Stomach (tissue), 9 donors: ENCODE data around the gene OSBPL9. TPM values are rescaled to one million over a fixed set of nuclear protein-coding genes. Genes with fewer than 3 reads are reported as not detected.
"Not testable (repeated sequence)": the region's sequence is repeated elsewhere in the genome, so short reads cannot be mapped to it uniquely, and the experiment has no call there.

Experiments
- DNase-seq, 2 donors: peaks; one replicate each; pipeline versions ENCODE4 v3.0.0 to v3.0.0-alpha.2; 2013 to 2019
- H3K27ac ChIP-seq, 5 donors: fragments of 200-600 bp in 4 of 5; sonication (generic) in 4 of 5; one replicate each; pipeline ENCODE4 v1.5.1; 2013 to 2019; ENCODE audit warnings: mild to moderate bottlenecking in 1 of 5, moderate library complexity in 1 of 5
- H3K27me3 ChIP-seq, 3 donors: fragments of 200-600 bp; sonication (generic); one replicate each; pipeline ENCODE4 v1.5.1; 2017 to 2019; ENCODE audit warnings: mixed run types in 1 of 3
- H3K36me3 ChIP-seq, 4 donors: fragments of 200-600 bp; sonication (generic); 1 replicate in 3 of 4; 2 replicates in 1 of 4; pipeline ENCODE4 v1.5.1; 2016 to 2019
- H3K4me1 ChIP-seq, 4 donors: fragments of 200-600 bp; sonication (generic); one replicate each; pipeline ENCODE4 v1.5.1; 2016 to 2019
- H3K4me3 ChIP-seq, 4 donors: fragments of 200-600 bp; sonication (generic) in 3 of 4; one replicate each; pipeline ENCODE4 v1.5.1; 2016 to 2019; ENCODE audit warnings: mild to moderate bottlenecking in 1 of 4
- H3K9me3 ChIP-seq, 4 donors: fragments of 200-600 bp; sonication (generic); one replicate each; pipeline ENCODE4 v1.5.1; 2016 to 2019
- EP300 ChIP-seq: sonication (generic); formaldehyde crosslinking; IDR thresholded peaks from one replicate; pipeline ENCODE4 v1.6.1; 2017; ENCODE audit warnings: antibody characterized with exemption
- POLR2A ChIP-seq, 4 donors: fragments of 450-650 bp; IDR thresholded peaks; one replicate each; pipeline ENCODE4 v1.6.1; 2016; ENCODE audit warnings: antibody characterized with exemption in 4 of 4, control low read depth in 2 of 4, mild to moderate bottlenecking in 1 of 4, moderate library complexity in 1 of 4
- POLR2AphosphoS5 ChIP-seq, 3 donors: sonication (generic); formaldehyde crosslinking; IDR thresholded peaks; one replicate each; pipeline ENCODE4 v1.6.1; 2016; ENCODE audit warnings: antibody characterized with exemption in 3 of 3
- WGBS, 5 donors: extraction: QIAGEN DNeasy Blood & Tissue Kit in 3 of 5; methylation state at CpG; one replicate each; pipeline versions ENCODE4 v1.1.5 to v1.1.7; 2013 to 2018; 5-methylcytosine and 5-hydroxymethylcytosine counted together
- intact Hi-C: fragments of 100-400 bp; cut with DNase I; formaldehyde crosslinking; loops from one replicate; pipeline ENCODE4 v1.15.1; 2023; ENCODE audit warnings: low total_unique reads
- polyA plus RNA-seq, 3 donors: library from polyadenylated mRNA; stranded (reverse); fragments of 200-250 nt; gene quantifications; one replicate each; pipeline ENCODE4 v1.2.3, GENCODE V29; 2013
- total RNA-seq, 5 donors: library from RNA; depleted of rRNA; stranded (reverse); fragments of >200 nt; gene quantifications; one replicate each; pipeline versions ENCODE4 v1.1.0 to v1.2.3, GENCODE V29; 2014 to 2016
- TF ChIP-seq, protein P1 (sequence below), 7 experiments: fragments of 450-650 bp in 4 of 7; fragments of 200-600 bp in 3 of 7; sonication (generic) in 3 of 7; IDR thresholded peaks; one replicate each; pipeline ENCODE4 v1.5.1; 2016 to 2019; ENCODE audit warnings: antibody characterized with exemption in 7 of 7, control low read depth in 2 of 7, mild to moderate bottlenecking in 1 of 7
- donor health status: healthy with polysubstance abuse.
- donor health status: Bipolar disorder and iron deficiency.
- donor health status: healthy.

Gene OSBPL9
- total and polyA plus RNA-seq, 8 donors = 29.8 to 461 (median 109) TPM

DNA sequence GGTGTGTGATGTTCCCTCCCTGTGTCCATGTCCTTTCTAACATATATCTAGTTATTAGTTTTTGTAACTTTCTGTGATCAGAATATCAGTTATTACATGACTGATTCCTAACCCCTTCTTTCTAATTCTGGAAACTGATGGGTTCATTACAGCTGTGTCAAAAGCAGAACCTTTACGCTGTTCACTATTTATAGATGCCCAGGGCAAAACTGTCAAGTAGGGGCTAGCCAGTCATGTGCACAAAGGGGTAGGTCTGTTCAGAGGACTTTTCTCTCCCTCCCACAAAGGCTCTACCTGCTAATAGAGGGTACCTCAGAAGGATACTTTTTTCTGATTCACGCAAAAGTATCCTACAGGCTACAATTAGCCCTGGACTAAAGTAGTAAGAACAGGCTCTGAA, 182.5 kb downstream of the OSBPL9 start:
- DNase-seq = no peak
- no peaks in the 10 kb centered on the region for H3K4me1 ChIP-seq
- H3K36me3 ChIP-seq = peaks cover 26 to 100% (median 97%) of the 10 kb centered on the region in 4 donors
- no peaks in the 10 kb centered on the region for H3K9me3 ChIP-seq
- no peak overlapping the region for H3K27ac ChIP-seq
- no peak overlapping the region for H3K4me3 ChIP-seq
- 84 to 96% (median 93%) methylated on average over 2 of the region's 2 CpGs for WGBS, 5 donors
- H3K27me3 ChIP-seq = no peaks in the 10 kb centered on the region
- intact Hi-C loops = no loop called here
- no peak for TF ChIP-seq POLR2A (IDR thresholded peaks at IDR 0.05)

DNA sequence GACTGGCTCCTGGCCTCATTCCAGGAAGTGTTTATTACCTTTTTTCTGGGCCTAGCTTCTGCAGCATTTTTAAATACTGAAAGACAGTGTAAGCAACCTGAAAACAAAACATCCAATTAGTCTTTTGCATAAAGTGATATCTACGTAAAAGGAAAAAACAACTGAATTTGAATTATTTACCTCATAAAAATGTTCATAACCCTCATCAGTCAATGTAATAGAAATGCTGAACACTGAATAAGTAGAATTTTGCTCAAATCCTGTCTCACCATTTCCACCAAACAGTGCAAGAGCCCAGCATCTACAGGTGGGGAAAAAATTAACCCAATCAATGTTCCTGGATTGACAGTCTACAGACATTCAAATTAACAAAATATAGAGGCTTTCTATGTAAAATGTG, 197.6 kb downstream of the OSBPL9 start:
- no peak overlapping the region for H3K27ac ChIP-seq
- H3K4me1 ChIP-seq = no peaks in the 10 kb centered on the region
- TF ChIP-seq, protein P1, sequence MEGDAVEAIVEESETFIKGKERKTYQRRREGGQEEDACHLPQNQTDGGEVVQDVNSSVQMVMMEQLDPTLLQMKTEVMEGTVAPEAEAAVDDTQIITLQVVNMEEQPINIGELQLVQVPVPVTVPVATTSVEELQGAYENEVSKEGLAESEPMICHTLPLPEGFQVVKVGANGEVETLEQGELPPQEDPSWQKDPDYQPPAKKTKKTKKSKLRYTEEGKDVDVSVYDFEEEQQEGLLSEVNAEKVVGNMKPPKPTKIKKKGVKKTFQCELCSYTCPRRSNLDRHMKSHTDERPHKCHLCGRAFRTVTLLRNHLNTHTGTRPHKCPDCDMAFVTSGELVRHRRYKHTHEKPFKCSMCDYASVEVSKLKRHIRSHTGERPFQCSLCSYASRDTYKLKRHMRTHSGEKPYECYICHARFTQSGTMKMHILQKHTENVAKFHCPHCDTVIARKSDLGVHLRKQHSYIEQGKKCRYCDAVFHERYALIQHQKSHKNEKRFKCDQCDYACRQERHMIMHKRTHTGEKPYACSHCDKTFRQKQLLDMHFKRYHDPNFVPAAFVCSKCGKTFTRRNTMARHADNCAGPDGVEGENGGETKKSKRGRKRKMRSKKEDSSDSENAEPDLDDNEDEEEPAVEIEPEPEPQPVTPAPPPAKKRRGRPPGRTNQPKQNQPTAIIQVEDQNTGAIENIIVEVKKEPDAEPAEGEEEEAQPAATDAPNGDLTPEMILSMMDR (IDR thresholded peaks at IDR 0.05) = no peak
- TF ChIP-seq POLR2AphosphoS5 (IDR thresholded peaks at IDR 0.05) (no peak), EP300 (no peak), POLR2A (IDR thresholded peaks at IDR 0.05) (no peak)
- intact Hi-C loops = no loop called here
- 94 to 100% (median 98%) methylated on average over 1 of the region's 1 CpG for WGBS, 5 donors
- H3K36me3 ChIP-seq = peaks cover 27 to 98% (median 94%) of the 10 kb centered on the region in 4 donors
- no peaks in the 10 kb centered on the region for H3K27me3 ChIP-seq
- no peak overlapping the region for H3K4me3 ChIP-seq
- no peak for DNase-seq
- H3K9me3 ChIP-seq = no peaks in the 10 kb centered on the region

DNA sequence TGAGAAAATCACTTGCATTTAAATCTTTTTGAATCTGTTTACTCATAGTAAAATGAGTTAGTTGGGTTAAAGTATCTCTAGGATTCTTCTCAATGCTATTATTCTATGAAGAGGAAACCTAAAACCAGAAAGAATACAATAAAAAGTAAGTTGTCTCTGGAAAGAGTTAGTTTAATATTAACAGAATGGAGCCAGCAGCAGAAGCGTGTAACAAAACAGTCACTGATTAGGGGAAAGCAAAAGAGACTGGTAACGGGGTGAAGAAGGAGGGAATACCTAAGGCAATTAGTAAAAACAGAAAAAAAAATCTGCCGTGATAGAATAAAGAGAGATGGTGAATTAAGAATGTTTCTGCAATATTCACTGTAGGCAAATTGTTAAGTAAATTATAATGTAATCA, 201.6 kb downstream of the OSBPL9 start:
- Histone ChIP-seq H3K27me3 (no peaks in the 10 kb centered on the region), H3K4me1 (no peaks in the 10 kb centered on the region), H3K4me3 (no peak overlapping the region), H3K9me3 (no peaks in the 10 kb centered on the region), H3K27ac (no peak overlapping the region), H3K36me3 (peaks cover 16 to 100% (median 93%) of the 10 kb centered on the region in 4 donors)
- TF ChIP-seq EP300 (no peak), POLR2A (IDR thresholded peaks at IDR 0.05) (no peak), POLR2AphosphoS5 (IDR thresholded peaks at IDR 0.05) (no peak)
- TF ChIP-seq, protein P1 (IDR thresholded peaks at IDR 0.05) = no peak
- intact Hi-C loops = no loop called here
- 45 to 68% (median 61%) methylated on average over 3 of the region's 3 CpGs for whole genome bisulfite sequencing, 5 donors
- DNase-seq = no peak

DNA sequence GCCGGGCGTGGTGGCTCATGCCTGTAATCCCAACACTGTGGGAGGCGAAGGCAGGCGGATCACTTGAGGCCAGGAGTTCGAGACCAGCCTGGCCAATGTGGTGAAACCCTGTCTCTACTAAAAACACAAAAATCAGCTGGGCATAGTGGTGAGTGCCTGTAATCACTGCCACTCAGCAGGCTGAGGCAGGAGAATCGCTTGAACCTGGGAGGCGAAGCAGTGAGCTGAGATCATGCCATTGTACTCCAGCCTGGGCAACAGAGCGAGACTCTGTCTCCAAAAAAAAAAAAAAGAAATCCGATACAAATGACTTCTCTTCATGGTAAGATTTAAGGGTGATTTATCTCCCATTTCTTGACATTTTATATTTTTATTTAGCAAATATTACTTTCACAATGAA, 202.1 kb downstream of the OSBPL9 start:
- H3K9me3 ChIP-seq, H3K27ac ChIP-seq, intact Hi-C loops, H3K4me1 ChIP-seq, H3K4me3 ChIP-seq, H3K27me3 ChIP-seq, DNase-seq: not testable (repeated sequence)
- 89 to 97% (median 93%) methylated on average over 9 of the region's 9 CpGs for WGBS, 5 donors
- H3K36me3 ChIP-seq = peaks cover 10 to 100% (median 93%) of the 10 kb centered on the region in 4 donors

DNA sequence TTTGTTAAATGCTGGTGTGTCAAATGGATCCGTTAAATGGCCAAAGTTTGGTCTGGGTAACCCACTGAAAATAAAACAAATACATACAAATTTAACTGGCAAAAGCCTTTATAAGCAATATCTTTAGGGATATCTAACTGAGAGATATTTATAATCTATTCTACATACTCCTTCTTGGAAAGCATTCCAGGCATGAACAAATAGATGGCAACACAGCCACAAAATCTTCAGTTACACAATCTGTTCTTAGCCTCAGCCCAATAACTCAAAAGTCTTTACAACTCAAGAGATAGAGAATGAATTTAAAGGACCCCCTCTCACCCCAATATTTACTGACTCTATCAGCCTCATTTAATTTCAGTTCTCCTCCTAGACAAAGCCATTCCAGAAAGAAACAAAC, 202.9 kb downstream of the OSBPL9 start:
- peaks cover 9 to 100% (median 93%) of the 10 kb centered on the region in 4 donors for H3K36me3 ChIP-seq
- DNase-seq = no peak
- H3K4me1 ChIP-seq = no peaks in the 10 kb centered on the region
- WGBS, 5 donors = 94 to 98% (median 96%) methylated on average over 1 of the region's 1 CpG
- no peaks in the 10 kb centered on the region for H3K27me3 ChIP-seq
- intact Hi-C loops = no loop called here
- H3K27ac ChIP-seq = no peak overlapping the region
- no peak overlapping the region for H3K4me3 ChIP-seq
- H3K9me3 ChIP-seq = no peaks in the 10 kb centered on the region
- TF ChIP-seq POLR2AphosphoS5 (IDR thresholded peaks at IDR 0.05) (no peak), POLR2A (IDR thresholded peaks at IDR 0.05) (no peak), EP300 (no peak)
- TF ChIP-seq, protein P1 (IDR thresholded peaks at IDR 0.05) = no peak
